ENCODE data around the gene LRRC27.

The LRRC27 gene

GRCh38 chr10:132339276-132339675 lies 7.3 kb downstream of the LRRC27 start:
- no peak for DNase-seq

DNA sequence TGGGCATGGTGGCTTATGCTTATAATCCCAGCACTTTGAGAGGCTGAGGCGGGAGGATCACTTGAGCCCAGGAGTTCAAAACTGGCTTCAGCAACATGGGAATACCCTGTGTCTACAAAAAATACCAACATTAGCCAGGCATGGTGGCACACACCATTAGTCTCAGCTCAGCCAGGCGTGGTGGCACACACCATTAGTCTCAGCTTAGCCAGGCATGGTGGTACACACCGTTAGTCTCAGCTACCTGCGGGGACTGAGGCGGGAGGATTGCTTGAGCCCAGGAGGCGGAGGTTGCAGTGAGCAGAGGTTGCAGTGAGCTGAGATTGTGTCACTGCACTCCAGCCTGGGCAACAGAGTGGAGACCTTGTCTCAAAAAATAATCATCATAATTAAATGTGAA lies 9.0 kb downstream of the LRRC27 start:
- DNase-seq, result no peak

DNA sequence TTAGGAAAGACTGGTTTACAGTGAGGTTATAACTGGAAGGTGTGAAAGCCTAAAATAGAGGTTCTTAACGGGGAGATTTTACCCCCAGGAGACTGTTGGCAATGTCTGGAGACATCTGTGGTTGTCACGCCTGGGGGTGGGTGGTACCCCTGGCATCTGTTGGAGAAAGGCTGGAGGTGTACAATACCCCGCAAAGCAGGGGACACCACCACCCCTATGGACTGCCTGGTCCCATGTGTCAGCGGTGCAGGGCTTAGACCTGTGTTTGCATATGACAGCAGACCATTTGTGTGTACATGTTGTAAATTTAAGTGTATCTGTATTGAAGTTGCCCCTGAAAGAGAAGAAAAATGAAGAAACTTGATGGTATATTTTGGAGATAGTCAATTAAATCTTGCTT lies 9.8 kb downstream of the LRRC27 start:
- DNase-seq, result no peak

DNA sequence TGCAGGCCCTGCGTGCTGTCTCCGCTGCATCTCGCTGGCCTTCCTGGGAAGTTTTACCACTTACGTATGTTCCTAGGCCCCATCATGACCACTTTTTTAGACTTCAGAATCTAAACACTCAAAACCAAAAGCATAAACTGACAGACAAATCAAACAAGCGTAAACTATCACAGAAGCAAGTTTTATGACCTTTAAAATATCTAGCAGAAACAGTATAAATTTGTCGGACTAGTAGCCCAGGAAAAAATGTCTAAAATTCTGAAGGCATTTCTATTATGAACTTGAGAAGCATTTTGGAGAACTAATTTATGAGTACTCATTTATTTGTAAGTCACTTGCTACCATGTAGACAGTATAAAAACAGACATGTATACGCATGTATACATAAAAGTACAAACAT lies 10.6 kb downstream of the LRRC27 start:
- DNase-seq, result no peak

GRCh38 chr10:132344386-132344785 lies 12.4 kb downstream of the LRRC27 start:
- DNase-seq, result no peak

DNA sequence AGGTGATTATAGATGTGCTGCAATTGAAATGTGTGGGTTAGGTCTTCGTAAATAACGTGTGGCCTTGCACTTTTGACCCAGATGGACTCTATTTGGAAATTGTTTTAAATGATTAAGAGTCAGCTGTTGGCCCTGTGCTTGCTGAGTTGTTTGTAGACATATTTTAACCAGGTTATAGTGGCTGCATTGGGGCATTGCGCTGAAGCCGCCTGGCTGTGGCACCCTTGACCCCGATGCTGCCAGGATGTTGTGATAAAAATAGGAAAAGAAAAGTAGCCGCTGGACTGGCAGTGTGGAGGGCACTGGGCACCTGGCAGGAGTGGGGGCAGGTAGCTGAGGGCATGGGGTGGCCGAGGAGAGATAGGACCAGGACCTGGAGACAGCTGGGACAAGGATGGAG lies 13.4 kb downstream of the LRRC27 start:
- DNase-seq, result no peak

GRCh38 chr10:132346806-132347205 lies 14.8 kb downstream of the LRRC27 start:
- DNase-seq, result no peak

DNA sequence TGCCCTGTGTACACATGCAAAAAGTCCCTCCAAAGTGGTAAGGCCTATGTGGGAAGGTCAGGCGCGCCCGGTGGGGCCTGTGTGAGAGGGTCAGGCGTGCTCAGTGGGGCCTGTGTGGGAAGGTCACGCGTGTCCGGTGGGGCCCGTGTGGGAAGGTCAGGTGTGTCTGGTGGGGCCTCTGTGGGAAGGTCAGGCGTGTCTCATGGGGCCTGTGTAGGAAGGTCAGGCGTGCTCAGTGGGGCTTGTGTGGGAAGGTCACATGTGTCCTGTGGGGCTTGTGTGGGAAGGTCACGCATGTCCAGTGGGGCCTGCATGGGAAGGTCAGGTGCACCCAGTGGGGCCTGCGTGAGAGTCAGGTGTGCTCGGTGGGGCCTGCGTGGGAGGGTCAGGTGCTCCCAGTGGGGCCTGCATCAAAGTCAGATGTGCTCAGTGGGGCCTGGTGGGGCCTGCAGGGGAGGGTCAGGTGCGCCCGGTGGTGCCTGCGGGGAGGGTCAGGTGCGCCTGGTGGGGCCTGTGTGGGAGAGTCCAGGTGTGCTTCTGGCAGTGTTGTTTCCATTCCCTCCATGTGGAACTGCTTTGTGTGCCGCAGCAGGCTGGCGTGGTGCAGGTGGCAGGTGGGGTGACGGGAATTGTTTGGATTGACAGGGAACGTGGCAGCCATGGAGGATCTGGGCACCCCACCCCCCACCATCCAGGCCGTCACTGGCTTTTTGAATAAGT lies 15.4 kb downstream of the LRRC27 start:
- DNase-seq, result no peak

- DNase-seq, result no peak
These were observed 15.9 kb downstream of the LRRC27 start for GRCh38 chr10:132347931-132348267.

DNA sequence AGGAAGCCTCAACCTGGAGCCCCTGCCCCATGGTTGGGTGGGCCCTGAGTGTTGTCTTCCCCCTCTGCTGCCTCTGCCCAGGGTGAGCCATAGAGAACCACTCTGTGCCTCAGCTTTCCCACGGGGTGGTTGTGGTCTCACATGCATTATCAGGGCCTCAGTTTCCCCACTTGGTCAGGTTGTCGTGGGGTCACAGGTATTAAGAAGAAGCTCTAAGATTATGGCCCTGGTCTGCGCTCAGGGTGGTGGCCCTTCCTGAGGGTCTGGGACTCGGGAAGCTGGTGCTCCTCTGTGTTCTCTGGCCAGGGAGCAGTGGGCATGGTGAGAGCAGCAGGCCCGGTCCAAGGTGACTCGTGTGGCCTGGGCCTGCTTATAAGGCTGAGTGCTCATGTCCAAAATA lies 17.8 kb downstream of the LRRC27 start:
- no peak for DNase-seq

DNA sequence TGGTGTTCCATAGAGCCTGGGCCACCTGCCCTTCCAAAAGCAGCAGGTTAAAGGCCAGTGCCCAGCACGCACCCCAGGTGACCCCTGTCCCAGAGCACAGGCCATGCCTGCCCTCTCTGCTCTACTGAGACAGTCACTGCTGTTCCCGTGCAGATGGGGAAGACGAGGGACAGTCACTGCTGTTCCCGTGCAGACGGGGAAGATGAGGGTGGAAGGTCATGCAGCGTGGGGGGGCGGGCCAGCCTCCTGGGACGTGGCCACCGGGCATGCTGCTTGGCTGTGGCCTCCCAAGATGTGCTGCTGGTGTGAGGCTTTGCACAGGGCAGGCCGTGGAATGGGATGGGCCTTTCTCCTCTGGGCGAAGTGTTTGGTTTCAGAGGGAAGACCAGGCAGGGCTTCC lies 18.4 kb downstream of the LRRC27 start:
- DNase-seq, result no peak

DNA sequence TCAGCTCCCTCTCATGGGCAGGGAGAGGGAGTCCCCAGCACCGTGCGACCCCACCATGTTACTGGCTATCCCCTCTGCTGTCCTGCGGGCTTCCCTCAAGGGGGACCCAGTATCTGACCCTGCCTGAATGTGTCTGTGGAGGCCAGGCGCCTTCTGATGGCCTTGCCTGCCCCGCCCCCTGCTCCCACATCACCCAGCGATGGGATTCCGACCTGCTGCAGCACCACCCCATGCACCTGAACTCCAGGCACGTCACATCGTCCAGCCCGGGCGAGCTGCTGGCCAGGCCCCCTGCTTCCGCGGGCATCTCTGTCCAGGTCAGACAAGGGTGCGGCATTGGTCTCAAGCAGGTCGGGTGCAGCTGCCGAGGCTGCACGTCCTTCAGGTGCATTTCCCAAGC lies 19.0 kb downstream of the LRRC27 start:
- no peak for DNase-seq

DNA sequence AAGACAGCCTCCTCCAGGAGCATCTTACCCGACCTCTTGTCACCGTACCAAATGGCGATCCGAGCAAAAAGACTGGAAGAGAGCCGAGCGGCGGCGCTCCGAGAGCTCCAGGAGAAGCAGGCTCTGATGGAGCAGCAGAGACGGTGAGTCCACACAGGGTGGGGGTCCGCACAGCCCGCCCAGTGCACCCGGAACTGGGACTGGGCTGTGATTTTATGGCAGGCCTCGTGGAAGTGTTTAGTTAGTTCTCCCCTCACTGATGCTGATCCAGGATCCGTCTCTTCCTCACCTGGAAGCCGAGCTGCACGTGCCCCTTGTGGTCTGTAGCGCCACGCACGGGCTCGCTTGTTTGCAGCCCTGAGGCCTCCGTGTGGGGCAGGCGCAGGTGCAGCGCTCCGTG lies 19.6 kb downstream of the LRRC27 start:
- no peak for DNase-seq

GRCh38 chr10:132352462-132353308 lies 20.7 kb downstream of the LRRC27 start:
- DNase-seq, result peak; percentile 81

- DNase-seq, result no peak
These were observed 21.7 kb downstream of the LRRC27 start for GRCh38 chr10:132353456-132354355.

- DNase-seq, result no peak
These were observed 22.5 kb downstream of the LRRC27 start for GRCh38 chr10:132354356-132355094.

- DNase-seq, result no peak
These were observed 23.3 kb downstream of the LRRC27 start for GRCh38 chr10:132355297-132355696.

- no peak for DNase-seq
These were observed 23.8 kb downstream of the LRRC27 start for GRCh38 chr10:132355754-132356153.

DNA sequence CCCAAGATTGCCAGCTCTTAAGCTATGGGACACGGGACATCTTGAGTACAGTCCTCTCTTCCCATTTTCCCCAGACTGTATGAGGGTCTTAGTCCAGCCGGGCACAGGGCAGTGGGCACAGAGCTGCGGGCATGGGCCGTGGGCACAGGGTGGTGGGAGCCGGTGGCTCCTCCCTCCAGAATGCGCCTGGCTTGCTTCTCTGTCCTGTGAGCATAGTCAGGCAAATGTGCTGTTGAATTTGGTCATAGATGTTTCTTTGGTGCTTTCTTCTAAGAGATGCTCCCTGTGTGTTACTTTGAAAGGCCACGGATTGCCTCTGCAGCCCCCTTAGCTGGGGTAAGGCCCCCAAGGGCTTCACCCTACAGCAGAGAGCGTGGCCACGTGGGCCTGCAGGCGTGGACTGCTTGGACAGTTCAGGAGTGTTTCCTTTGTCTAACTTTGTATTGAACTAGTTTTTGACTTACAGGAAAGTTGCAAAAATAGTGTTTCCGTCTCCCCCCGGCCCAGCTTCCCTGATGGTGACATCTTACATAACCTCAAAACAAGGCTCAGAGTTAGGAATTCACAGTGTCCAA lies 24.7 kb downstream of the LRRC27 start:
- no peak for DNase-seq

DNA sequence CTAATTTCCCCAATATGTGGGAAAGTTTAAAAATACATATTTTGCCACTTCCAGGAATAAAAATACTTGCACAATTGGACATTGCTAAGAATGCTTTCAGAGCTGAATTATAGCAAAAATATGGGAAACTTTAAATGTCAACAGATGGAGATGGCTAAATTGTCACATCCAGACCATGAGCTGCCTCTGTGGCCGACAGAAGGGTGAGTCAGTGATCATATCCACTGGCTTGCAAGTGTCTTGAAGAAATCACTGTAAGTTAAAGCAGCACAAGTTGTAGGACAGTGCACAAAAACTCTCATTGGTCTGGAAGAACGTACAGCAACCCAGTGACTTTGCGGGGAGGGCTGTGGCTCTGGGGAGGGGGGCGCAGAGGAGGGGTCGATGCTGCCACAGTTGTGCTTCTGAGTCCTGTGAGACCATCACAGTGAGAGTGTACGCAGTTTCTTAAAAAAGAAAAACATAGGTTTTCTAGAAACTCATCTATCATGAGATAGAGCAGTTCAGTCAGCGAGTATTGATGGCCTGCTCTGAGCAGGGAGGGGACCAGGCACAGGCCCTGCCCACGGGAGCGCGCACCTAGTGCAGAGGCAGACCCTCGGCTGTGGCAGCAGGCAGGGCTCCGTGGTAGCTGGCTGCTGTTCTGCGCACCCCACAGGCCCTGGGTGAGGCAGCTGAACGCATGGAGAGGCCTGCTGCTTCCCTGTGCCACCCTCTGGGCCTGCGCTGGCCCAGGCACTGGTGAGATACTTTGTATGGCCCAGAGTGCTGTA lies 25.5 kb downstream of the LRRC27 start:
- no peak for DNase-seq

DNA sequence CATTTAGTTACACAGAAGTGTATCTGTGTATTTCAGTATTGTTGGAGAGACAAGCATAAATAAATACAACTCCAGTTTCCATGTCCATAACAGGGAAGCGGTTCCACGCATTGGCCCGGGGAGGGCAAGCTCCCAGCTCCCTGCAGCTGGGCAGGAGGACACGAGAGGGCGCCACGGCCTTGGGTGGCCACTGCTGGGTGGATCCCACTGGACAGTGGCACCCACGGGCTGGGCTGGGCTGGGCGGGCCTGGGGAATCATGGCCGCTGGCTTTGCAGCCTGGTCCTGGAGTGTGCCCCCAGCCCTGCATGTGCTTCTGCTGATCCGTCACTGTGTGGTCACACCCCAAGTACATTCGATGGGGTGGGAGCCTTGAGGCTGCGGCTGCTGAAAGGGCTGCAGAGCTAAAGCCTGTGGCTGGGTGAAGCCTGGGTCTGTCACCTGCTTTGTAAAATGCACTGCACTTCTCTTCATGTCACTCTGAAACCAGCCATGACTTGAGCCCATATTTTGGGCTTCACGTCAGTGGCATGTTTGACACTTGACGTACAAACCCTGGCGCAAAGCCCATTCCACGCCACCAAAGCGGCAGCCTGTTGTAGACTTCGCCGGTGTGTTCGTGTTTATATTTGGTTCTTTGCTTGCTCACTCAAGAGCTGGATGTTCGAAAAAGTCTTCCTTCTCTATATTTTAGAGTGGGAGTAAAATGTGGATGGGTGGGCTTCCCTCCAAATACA lies 27.5 kb downstream of the LRRC27 start:
- no peak for DNase-seq
